T-helper 22 cell (primary cell): Measurements from ENCODE around the gene CAPN14.

Experiments used
- DNase-seq: peaks from one replicate; pipeline ENCODE4 v3.0.0-alpha.2; 2020; ENCODE audit warnings: low read depth

Gene CAPN14, protein sequence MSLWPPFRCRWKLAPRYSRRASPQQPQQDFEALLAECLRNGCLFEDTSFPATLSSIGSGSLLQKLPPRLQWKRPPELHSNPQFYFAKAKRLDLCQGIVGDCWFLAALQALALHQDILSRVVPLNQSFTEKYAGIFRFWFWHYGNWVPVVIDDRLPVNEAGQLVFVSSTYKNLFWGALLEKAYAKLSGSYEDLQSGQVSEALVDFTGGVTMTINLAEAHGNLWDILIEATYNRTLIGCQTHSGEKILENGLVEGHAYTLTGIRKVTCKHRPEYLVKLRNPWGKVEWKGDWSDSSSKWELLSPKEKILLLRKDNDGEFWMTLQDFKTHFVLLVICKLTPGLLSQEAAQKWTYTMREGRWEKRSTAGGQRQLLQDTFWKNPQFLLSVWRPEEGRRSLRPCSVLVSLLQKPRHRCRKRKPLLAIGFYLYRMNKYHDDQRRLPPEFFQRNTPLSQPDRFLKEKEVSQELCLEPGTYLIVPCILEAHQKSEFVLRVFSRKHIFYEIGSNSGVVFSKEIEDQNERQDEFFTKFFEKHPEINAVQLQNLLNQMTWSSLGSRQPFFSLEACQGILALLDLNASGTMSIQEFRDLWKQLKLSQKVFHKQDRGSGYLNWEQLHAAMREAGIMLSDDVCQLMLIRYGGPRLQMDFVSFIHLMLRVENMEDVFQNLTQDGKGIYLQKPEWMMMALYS

DNA sequence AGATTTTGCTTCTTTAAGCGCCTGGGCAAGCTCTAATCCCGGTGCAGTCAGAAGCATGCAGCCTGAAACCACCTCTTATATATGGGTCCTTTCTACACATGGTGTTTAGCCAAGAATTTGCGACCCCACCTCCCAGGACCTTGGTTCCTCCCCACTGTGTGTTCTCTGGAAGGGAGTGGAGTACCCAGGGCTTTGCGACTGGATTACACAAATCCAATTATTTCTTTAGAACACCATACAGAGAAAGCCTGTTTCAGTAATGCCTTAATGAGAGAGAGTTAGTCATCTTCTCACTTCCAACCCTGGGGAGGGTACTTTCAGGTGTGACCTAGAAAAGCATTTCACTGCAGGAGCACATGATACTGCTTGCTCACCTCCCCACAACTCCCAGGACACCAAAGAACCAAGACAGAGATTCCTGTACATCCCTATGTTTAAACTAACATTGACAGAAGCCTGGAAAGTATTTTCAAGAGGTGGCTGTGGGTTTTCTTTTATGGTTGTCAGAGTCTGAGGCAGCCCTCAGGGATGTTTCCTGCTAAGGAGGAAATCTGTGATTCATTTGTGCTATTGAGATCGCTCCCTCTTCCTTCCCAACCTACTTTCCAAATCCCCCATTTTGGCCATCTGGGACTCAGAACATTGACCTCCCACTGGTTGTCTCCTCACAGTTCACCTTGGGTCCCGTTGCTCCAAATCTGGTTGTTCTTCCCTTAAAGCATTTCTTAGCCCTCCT lies at the start of gene CAPN14:
Gene CAPN14, minus strand, starts transcription at position 51 of the 736 bp plus-strand sequence. CDS start 12,068 bp downstream, outside the sequence.
- no peak for DNase-seq

DNA sequence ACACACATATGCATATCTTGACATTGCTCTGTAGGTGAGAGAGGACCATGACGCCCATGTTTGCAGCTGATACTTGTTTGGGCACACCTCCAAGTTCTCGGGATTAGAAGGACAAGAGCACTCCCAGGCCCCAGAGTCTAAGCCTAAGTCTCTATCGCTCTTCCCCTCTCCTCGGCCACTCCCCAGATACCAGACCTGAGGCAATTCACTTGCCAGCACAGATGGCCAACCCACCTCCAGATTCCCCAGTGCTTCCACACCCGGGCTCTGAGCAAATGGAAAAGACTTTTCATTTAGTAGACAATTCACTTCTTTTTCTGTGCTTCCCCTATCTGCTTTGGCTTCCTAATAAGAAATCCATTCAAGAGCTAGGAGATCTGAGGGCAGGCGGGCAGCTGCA lies 49.5 kb upstream of the CAPN14 start:
- no peak for DNase-seq

DNA sequence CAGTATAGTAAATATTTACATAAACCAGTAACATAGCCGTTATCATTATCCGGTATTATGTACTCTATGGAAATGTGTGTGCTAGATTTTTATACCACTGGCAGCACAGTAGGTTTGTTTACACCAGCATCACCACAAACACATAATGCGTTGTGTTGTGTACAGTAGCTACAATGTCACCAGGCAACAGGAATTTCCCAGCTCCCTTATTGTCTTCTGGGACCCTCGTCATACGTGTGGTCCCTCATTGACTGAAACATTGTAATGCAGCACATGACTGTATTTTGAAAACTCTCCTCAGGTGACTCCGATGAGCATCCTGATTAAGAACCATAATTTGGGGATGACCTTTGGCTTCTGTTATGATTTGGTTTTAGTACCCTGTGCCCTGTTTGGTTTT lies 47.9 kb upstream of the CAPN14 start:
- no peak for DNase-seq

DNA sequence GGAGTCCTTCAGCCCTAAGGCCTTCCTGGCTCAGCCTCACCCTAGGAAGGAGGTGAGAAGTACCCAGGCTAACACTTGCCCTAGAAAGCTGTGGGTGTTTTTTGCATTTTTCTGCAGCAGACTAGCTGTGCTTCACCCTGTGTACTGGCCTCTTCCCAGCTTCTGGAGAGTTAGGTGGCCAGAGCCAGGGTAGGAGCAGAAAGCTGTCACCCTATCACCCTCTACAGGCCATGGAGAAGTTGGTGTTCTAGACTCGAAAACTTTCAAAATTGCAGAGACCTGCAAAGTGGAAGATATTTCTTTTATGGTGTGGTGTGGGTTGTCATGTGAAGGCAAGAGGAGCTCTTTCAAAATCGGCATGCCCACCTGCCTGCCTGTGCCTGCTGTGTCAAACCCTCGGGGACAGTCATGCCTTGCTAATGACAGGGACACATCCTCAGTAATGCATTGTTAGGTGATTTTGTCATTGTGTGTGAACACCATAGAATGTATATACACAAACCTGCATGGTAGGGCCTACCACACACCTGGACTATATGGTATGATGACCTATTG lies 46.4 kb upstream of the CAPN14 start:
- DNase-seq: no peak

DNA sequence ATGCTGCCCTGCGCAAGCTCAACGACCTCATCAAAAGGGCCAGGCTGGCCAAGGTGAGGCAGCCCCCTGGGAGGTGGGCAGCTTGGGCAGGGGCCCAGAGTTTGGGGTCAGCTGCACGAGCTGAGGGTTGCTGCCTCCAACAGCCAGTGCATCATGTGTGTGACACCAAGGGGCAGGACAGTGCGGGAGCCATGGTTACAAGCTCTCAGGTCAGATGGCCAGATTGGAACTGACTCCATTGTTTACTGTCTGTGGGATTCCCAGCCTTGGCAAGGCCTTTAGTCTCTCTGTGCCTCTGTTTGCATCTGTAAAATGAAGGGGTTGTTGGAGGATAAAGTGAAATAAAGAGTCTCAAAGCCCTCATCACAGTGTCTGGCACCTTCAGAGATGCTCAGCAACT lies 43.6 kb upstream of the CAPN14 start:
- no peak for DNase-seq

DNA sequence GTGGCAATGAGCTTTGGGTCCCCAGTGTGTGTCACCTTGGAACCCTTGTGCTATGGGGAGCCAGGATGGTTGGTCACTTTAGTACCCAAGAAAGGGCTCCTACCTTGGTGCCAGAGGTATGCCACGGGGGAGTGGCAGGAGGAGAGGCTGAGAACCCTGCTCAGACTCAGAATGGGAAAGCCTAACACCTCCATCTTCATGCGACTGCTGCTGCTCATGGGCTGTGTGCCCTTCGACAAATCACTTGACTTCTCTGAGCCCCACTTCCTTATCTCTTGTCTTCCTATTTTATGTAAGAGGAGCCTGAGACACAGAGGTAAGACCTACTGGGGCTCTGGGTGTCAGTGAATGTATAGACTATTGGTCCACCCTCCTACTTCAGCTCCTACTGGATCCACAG lies 41.8 kb upstream of the CAPN14 start:
- DNase-seq: no peak

DNA sequence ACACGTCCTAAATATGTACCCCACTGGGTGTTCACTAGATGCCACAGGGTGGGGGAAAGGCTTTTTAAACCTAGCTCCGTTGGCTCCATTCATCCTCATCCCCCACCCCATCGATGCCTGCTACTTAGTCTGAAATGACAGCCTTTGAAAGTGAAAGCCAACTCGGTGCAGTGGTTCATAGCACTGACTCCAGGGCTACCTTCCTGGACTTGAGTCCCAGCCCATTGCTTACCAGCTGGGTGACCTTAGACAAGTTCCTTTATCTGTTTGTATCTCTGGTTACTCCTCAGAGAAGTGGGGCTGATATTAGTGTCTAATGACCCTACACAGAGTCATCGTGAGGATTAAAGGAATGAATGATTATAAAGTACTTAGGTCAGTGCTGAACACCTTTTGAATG lies 41.0 kb upstream of the CAPN14 start:
- DNase-seq: no peak

DNA sequence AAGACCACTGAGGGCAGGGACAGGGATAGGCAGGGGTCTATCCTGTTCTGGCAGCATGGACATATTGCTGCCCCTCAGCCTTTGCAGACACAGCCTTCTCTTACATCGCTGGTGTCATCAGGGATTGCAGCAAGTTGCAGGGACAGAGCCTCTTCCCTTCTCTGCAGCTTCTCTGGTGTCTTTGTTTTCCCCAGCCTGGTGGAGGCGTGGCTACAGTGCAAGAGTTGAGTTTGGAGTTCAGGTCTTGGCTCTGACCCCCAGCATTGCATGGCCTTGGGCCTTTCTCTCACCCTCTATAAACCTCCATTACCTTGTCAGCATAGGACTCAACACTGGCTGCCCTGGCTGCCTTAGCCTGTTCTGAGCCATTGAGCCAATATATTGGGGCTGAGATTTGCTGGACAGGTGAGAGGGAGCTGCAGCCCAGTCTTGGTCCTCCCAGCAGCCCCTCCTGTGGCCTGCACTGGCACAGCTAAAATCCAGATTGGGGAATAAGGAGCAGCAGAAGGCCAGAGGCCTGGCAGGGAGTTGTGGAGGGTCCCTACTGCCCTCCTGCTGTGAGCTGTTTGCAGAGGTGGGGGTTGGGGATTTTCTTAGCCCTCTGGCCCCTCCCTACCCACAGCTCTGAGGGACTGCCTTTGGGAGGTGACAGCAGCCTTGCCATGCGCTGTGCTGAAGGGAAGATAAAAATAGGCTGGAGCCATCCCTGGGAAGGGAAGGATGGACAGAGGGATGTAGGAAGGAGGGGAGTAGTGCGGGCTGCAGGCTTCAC lies 39.5 kb upstream of the CAPN14 start:
- DNase-seq: no peak

DNA sequence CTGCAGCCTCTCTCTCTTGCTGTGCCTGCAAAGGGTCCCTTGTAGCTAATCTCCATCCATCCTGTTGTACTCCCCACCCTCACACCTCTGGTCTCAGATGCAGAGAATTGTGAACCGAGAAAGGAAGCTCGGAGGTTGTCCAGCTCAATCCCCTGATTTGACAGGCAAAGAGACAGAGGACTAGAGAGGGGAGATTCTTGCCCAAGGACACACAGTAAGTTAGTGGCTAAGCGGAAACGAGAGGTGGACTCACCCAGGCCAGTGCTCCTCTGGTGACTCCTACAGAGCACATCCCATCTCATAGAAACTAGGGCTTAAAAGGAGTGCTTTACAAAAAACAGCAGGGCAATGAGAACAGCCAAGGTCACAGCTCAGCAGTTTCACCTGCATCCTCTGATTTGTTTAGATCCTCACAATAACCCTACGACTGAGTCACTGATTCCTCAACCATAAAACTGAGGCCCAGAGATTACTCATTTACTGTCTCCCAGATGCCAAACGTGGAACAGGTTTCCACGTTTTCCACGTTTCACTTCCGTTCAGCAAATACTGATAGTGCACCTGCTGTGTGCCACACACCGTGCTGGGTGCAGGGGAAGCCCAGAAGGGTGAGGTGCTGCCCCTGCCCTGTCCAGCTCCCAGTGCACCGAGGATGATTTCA lies 38.7 kb upstream of the CAPN14 start:
- no peak for DNase-seq

DNA sequence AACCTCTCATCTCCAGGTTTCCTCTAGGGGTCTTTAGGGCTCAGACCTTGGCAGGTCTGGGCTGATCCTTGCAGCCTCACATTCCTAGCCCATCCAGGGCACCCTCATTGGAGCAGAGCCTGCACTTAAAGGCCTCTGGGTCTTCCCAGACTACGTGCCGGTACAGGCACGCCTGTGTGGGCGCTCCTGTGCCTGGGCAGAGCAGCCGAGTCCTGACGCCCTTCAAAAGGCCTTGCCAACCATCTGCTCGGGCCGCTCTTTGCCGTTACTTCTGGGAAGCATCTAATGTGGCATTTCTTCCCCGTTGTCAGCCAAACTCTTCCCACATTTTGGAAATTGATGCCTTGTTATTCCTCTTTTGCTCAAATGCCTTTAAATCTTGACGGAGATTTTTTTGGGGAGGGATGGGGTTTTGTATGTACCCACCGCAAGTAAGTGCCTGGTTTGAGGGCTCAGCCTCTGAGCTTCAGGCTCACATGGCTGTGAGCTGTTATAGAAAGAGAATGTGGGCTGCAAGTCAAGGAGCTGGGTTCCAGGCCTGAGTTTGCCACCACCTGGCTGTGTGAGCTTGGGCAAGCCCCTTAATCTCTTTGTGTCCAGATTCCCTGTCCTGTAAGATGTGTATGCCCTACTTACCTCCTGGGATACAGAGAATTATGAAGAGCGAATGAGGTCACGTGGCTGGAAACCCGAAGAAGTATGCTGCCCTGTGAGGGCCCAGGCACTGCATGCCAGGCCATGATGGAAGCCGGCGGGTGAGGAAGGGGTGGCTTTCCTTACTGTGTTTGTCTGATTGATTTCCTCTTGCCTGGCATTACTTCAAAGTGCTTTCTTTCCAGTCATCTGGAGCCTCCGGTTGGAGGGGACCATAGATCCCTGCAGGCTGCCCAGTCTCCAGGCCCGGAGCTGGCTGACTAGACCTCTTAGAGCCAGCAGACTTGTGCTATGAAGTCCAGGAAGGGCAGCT lies 37.2 kb upstream of the CAPN14 start:
- no peak for DNase-seq

DNA sequence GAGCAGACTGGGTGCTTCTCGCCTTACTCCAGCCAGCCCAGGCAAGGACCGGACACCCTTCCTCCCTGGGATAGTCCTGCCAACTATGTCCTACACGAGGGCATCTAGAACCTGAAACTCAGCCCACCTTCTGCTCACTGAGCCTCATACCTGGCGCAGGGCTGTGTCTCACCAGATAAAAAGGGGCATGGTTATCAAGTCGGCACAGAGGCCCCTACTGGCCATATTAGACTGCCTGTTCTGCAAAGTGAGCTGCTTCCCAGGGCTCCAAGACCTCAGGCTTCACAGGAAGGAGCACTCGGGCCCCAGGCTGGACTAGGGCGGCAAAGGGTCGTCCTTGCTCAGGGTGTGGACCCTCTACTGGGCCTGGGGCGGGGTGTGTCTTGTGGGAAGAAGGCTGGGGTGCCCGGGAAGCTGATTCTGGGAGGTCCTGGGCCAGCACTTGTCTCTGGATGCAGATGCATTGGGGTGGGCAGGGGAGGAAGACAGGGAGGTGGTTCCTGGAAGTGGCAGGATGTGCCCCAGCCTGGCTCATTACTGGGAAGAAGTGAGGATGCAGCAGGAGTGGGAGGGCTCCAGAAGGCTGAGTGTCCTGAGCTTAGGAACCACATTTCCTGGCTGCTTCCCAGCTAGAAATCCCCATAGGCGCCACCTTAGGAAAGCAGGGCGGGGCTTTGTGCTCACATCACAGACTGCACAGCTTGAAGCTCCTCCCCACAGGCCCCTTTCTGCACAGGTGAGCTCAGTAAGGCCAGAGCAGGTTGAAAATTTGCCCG lies 36.2 kb upstream of the CAPN14 start:
- DNase-seq: no peak

DNA sequence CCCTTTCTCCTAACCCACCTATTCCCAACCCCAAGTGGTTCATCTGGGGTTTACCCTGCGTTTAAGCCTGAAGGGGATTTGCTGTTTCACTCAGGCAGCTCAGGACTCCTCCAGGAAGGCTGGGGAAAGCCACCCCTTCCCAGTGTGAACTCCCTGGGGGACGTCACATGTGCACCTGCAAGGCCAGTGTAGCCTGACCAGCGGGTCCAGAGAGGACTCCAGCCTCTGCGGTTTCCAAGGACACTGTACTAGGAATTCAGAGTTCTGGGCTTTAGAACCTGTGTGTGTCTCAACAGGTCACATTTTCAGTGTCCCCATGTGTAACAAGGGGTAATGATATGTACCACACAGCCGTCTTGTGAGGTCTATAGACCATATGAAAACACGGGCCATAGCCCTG lies 34.5 kb upstream of the CAPN14 start:
- no peak for DNase-seq

DNA sequence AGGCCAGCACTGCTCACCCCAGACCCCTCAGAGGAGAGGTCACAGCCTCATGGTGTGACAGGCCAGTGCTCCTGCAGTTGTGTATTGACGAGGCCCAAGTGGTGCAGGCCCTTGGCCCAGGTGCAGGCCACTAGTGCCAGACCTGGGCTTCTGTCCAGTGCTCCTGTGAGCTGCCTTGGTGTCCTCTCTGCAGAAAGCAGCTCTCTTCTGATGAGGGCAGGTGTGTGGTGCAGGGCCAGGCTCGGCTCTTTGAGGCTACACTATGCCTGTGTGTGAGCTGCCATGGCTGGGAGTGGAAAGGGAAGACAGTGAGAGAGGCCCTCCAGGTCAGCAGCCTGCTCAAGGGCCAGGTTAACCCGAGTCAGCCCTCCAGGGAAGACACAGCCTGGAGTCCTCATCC lies 33.7 kb upstream of the CAPN14 start:
- no peak for DNase-seq

DNA sequence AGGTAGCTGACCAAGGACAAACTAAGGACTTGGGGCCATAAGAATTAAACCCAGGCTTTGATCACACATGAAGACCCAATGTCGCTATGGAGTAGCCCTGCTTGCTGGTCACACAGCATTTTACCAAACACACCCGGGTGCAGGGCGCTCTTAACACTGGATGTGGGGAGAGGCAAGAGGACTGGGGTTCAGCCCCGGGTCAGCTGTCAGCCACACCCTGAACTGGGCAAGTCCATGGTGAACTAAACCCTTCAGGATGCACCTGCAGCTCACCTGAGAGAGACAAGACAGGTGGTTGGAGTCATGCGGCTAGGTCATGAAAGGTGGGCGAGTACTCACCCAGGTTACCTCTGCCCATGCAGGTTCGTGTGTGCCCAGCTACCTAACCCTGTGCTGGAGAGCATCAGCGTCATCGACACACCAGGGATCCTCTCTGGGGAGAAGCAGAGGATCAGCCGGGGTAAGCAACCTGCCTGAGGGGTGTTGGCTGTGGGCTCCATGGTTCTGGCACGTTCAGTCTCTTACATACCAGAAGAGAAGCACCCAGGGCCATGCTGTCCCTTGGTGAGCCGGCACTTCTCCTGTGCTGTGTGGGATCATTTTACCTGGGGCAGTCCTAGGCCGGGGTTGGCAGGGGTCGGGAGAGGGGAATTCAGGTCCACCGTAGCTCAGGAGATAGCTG lies 31.8 kb upstream of the CAPN14 start:
- DNase-seq: no peak

DNA sequence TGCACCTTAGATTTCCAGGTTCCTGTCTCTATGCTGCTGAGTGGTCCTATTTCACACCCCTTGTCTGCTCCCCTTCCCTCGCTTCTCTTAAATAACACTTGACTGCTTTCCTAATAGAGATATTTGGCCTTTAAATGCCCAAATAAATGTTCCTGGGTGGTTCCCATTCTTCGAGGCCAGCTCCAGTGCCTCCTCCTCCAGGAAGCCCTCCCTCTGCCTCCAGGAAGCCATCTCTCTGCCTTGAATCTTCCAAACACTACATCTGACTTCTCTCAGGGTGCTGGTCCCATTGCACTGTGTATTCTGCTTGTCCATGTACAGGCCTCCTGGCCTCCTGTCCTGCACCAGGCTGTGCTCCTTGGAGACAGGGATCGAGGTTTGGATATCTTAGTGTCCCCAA lies 30.8 kb upstream of the CAPN14 start:
- no peak for DNase-seq

DNA sequence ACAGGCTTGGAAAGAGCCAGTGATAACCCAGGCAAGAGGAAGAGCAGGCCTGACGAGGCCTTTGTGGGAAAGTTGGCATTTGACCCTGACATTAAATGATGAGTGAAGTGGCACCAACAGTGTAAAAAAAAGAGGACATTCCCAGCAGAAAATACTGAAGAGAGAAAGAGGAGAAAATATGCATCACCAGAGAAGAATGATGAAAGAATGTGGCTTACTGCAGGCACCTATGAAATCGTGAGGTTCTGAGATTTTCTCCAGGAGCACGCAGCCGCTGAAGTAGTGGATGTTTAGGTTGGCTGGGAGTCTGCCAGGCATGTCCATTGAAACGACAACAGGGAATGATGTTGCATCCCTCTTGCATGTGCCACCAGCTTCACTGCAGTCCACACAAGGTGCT lies 30.4 kb upstream of the CAPN14 start:
- no peak for DNase-seq

DNA sequence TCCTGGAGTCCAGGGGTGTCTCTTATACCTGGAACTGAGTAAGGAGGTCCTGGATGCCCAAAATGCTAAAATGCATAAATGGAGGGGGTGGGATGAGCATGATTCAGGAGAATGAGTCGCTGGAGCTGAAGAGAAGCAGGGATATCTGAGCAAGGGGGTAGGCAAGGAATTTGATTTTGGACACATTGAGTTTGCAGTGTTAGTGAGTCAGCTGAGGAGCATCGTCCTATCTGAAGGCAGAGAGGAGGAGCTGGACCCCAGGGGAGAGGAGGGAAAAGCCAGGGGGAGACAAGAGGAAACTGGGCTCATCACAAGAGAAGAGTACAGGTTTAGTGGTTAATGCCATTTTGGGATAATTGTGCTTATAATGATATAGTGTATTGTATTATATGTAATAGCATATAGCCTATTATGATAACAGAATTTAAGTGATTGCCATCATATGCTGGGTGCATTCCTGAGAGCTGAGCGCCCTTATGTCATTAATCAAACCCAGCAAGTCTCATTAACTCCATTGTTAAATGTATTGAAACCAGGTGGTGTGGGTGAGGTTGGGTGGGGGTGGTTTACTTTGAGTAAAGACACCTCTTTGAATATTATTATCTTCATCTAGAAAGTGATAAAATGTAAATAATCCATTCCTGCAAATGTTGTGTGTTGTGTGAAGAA lies 29.0 kb upstream of the CAPN14 start:
- DNase-seq: no peak

DNA sequence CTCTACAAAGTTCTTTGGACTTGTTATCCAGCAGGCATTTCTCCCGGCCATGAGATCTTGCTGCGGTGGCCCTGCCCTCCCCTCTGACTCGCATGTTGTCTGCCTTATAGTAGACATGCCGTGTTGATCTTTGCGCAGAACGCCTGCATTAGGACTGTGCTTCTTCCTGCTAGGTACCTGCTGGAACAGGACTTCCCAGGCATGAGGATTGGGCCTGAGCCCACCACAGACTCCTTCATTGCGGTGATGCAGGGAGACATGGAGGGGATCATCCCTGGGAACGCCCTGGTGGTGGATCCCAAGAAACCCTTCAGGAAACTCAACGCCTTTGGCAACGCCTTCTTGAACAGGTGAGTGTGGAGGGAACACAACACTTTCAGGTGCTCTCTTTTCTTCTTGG lies 26.8 kb upstream of the CAPN14 start:
- no peak for DNase-seq
